ENCODE results near the gene APCDD1. TPM values are rescaled to one million over a fixed set of nuclear protein-coding genes. Genes with fewer than 3 reads are reported as not detected.

The APCDD1 gene
- total and polyA plus RNA-seq, 10 donors, result 0.93 to 11.8 (median 5.6) TPM

DNA sequence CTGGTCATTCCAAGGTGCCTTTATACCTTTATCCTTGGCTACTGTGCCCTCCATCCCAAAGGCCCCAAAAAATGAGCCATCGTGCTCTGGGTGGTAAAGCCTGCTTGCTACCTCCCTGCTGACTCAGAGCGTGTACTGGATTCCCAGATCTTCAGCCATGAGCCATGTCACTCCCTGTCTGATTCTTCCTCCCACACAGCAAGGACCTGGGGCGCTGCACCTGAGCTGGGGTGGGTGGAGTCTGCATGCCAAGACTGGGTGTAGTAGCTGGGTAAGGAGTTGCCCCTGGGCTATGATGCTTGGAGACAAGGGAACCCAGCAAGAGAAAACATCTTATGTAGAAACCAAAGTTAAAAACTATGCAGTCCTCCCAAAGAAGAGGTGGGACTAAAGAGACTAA, 37.2 kb upstream of the APCDD1 start:
- H3K27me3 ChIP-seq (replicated peaks in 1 of 7), result no peaks in the 10 kb centered on the region
- no peaks in the 10 kb centered on the region for H3K36me3 ChIP-seq
- intact Hi-C loops (cut with DNase I; ENCODE audit: low total_unique reads), result no loop called here
- H3K4me1 ChIP-seq, result no peaks in the 10 kb centered on the region
- TF ChIP-seq POLR2A (IDR thresholded peaks at IDR 0.05) (no peak), POLR2AphosphoS5 (IDR thresholded peaks at IDR 0.05) (no peak)
- TF ChIP-seq, protein P1, sequence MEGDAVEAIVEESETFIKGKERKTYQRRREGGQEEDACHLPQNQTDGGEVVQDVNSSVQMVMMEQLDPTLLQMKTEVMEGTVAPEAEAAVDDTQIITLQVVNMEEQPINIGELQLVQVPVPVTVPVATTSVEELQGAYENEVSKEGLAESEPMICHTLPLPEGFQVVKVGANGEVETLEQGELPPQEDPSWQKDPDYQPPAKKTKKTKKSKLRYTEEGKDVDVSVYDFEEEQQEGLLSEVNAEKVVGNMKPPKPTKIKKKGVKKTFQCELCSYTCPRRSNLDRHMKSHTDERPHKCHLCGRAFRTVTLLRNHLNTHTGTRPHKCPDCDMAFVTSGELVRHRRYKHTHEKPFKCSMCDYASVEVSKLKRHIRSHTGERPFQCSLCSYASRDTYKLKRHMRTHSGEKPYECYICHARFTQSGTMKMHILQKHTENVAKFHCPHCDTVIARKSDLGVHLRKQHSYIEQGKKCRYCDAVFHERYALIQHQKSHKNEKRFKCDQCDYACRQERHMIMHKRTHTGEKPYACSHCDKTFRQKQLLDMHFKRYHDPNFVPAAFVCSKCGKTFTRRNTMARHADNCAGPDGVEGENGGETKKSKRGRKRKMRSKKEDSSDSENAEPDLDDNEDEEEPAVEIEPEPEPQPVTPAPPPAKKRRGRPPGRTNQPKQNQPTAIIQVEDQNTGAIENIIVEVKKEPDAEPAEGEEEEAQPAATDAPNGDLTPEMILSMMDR (IDR thresholded peaks at IDR 0.05 in 8 of 11, conservative IDR thresholded peaks at IDR 0.05 in 3 of 11), result no peak
- 85 to 96% (median 91%) methylated on average over 3 of the region's 3 CpGs for WGBS, 5 donors
- no peak overlapping the region for H3K4me3 ChIP-seq
- H3K9me3 ChIP-seq, result peaks cover 0 to 5% (median 0%) of the 10 kb centered on the region in 8 donors
- DNase-seq, result no peak
- H3K27ac ChIP-seq, result no peak overlapping the region

DNA sequence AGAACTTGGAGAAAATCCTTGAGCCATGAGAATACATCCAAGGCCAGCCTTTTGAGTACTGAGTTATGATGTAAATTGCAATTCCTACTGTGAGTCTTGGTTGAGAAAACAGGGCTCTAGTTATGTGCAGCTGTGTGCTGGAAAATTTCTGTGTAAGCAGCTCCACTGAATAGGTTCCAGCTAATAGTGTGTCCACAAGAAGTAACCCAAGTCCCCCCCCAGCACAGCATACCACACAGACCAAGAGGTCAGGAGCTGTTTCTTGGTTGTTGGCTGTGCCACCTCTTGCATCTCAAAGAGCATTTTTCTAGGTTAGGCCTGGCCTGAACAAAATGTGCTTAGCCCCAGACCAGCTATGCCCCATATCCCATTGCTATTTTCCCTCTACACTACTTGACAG, 36.8 kb upstream of the APCDD1 start:
- Histone ChIP-seq H3K4me3 (no peak overlapping the region), H3K4me1 (no peaks in the 10 kb centered on the region), H3K27ac (no peak overlapping the region), H3K27me3 (replicated peaks in 1 of 7) (no peaks in the 10 kb centered on the region), H3K9me3 (peaks cover 0 to 5% (median 0%) of the 10 kb centered on the region in 8 donors), H3K36me3 (no peaks in the 10 kb centered on the region)
- DNase-seq, result no peak
- intact Hi-C loops (cut with DNase I; ENCODE audit: low total_unique reads), result no loop called here
- TF ChIP-seq, protein P1 (IDR thresholded peaks at IDR 0.05 in 8 of 11, conservative IDR thresholded peaks at IDR 0.05 in 3 of 11), result no peak
- TF ChIP-seq POLR2A (IDR thresholded peaks at IDR 0.05), result no peak
- TF ChIP-seq POLR2AphosphoS5 (IDR thresholded peaks at IDR 0.05), result no peak

DNA sequence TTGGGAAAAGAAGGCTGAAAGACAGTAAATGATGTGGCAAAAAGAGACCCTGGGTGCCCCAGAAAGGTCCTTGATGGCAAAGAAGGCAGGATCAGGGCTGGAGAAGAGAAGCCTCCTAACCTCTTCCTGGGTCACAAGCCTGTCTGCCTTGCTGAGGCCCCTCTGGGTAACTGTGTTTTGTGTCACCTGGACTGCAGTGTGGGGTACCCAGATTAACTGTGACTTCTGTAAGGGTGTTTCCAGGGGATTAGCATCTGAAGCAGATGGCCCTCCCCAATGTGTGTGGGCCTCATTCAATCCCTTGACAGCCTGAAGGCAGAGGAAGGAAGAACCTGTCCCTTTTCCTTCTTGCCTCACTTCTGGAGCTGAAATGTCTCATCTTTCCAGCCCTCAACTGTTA, 35.6 kb upstream of the APCDD1 start:
- TF ChIP-seq, protein P1 (IDR thresholded peaks at IDR 0.05 in 8 of 11, conservative IDR thresholded peaks at IDR 0.05 in 3 of 11), result no peak
- no peak for TF ChIP-seq POLR2AphosphoS5 (IDR thresholded peaks at IDR 0.05)
- TF ChIP-seq POLR2A (IDR thresholded peaks at IDR 0.05), result no peak
- Histone ChIP-seq H3K4me1 (no peaks in the 10 kb centered on the region), H3K36me3 (no peaks in the 10 kb centered on the region), H3K9me3 (peaks cover 0 to 5% (median 0%) of the 10 kb centered on the region in 8 donors), H3K27ac (no peak overlapping the region), H3K4me3 (no peak overlapping the region), H3K27me3 (replicated peaks in 1 of 7) (peaks cover 0 to 10% (median 0%) of the 10 kb centered on the region in 7 donors)
- intact Hi-C loops (cut with DNase I; ENCODE audit: low total_unique reads), result no loop called here
- DNase-seq, result no peak

DNA sequence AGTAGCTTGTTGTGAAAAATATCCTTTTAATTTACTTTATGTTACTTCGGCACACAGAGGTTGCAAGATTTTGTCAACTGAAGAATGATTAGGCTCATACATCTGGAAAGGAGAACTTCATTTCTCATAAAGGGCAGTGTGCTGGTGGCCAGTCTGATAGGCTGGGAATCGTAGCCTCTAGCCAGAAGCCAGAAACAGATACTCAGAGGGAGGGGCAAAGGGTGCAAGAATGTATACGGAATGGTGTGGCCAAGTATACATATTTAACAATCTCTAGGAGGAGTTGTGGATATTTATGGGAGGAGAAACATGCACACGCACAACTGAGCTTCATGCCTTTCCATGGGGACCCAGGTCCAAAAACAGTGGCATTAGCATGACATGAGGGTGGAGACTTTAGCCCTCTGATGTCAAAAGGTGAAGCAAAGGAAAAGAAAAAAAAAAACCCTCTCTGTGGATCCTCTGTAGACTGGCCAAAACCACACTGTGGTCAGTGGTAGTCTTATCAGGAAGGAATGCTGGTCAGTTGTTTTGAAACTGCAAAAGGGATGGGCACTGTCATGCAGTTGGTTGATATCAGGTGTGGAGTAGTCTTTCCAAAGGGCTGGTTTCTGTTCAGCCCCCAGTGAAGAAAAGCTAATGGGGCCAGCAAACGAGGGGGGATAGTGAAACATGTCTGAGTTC, 34.9 kb upstream of the APCDD1 start:
- Histone ChIP-seq H3K27ac (no peak overlapping the region), H3K9me3 (peaks cover 0 to 5% (median 0%) of the 10 kb centered on the region in 8 donors), H3K36me3 (no peaks in the 10 kb centered on the region), H3K4me3 (no peak overlapping the region), H3K27me3 (replicated peaks in 1 of 7) (peaks cover 0 to 10% (median 0%) of the 10 kb centered on the region in 7 donors), H3K4me1 (peaks cover 0 to 5% (median 0%) of the 10 kb centered on the region in 6 donors)
- no peak for DNase-seq
- intact Hi-C loops (cut with DNase I; ENCODE audit: low total_unique reads), result no loop called here
- TF ChIP-seq POLR2AphosphoS5 (IDR thresholded peaks at IDR 0.05) (no peak), POLR2A (IDR thresholded peaks at IDR 0.05) (no peak)
- TF ChIP-seq, protein P1 (IDR thresholded peaks at IDR 0.05 in 8 of 11, conservative IDR thresholded peaks at IDR 0.05 in 3 of 11), result no peak
- 76 to 91% (median 86%) methylated on average over 5 of the region's 5 CpGs for WGBS, 5 donors

Measured in spleen (tissue), 11 donors.